HG03439 (cell line): Measurements from ENCODE around the gene METTL22.

Source experiments
- ATAC-seq: cut with Tn5 transposase; IDR thresholded peaks from one replicate; pipeline ENCODE4 v1.9.1; 2021; ENCODE audit warnings: mild to moderate bottlenecking, moderate library complexity; ENCODE audit not compliant: unreplicated experiment

Gene METTL22, protein sequence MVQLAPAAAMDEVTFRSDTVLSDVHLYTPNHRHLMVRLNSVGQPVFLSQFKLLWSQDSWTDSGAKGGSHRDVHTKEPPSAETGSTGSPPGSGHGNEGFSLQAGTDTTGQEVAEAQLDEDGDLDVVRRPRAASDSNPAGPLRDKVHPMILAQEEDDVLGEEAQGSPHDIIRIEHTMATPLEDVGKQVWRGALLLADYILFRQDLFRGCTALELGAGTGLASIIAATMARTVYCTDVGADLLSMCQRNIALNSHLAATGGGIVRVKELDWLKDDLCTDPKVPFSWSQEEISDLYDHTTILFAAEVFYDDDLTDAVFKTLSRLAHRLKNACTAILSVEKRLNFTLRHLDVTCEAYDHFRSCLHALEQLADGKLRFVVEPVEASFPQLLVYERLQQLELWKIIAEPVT

DNA sequence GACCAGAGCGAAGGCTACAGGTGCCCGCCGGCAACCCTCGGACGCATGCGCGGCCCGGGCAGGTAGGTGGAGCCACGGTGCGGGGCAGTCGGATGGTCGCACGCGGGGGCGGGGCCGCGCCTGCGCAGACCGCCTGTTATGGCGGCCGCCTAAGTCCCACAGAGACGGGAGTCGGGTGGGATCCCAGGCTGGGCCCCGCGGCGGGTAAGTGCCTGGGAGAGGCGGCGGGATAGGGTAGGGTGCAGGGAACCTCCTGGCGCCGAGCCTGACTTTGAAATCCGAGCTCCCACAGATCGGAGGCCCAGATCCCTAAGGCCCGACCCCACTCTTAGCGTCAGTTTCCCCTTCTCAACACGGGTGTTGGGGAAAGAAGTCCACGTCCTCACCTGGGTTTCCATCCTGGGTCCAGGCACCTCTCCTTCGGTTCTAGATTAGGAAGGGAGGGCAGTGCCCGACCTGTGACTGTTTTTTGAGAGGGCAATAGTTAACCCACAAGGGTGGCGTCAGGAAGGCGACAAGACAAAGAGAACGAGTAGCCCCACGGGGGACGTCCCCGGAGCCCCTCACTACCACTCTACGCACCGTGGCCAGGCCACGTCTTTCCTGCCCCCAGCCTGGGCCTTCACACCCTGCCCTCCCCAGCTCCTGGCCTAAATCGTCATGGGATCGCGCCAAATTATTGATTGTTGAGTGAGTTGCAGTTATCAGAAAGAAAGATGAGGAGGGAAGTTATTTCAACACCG lies at the start of gene METTL22:
TSS of gene METTL22 (plus strand) at position 127 of the 743 bp plus-strand sequence. CDS start 3,968 bp downstream, outside the sequence.
- peak; percentile 86 for ATAC-seq

DNA sequence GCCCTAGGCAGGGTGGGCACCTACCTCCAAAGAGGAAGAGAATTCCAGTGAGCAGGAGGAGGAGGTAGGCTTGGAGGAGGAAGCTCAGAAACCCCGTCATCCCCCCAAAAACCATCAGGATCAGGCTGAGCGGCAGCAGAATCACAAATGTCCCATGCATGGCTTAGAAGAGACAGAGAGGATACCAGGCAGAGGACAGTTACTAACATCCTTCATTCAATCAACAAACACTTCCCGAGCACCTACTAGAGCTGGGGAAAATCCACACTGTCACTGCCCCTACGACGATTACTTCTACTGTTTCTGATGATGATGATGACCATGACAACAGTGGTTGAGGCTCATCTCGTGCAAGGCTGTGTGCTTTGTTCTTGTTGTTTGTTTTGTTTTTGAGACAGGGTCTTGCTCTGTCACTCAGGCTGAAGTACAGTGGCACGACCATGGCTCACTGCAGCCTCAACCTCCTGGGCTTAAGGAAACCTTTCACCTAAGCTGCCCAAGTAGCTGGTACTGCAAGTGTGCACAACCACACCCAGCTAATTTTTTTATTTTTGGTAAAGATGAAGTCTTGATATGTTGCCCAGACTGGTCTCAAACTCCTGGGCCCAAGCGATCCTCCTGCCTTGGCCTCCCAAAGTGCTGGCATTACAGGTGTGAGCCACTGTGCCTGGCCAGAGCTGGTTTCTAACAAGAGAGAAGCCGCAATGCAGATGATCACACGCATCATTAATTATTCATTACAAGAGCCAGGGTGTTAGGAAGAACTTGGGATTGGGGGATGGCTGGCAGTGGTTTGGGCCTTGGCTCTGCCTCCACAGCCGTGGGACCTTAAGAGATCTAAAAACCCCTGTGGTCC lies 49.2 kb upstream of the METTL22 start:
- ATAC-seq: no peak

DNA sequence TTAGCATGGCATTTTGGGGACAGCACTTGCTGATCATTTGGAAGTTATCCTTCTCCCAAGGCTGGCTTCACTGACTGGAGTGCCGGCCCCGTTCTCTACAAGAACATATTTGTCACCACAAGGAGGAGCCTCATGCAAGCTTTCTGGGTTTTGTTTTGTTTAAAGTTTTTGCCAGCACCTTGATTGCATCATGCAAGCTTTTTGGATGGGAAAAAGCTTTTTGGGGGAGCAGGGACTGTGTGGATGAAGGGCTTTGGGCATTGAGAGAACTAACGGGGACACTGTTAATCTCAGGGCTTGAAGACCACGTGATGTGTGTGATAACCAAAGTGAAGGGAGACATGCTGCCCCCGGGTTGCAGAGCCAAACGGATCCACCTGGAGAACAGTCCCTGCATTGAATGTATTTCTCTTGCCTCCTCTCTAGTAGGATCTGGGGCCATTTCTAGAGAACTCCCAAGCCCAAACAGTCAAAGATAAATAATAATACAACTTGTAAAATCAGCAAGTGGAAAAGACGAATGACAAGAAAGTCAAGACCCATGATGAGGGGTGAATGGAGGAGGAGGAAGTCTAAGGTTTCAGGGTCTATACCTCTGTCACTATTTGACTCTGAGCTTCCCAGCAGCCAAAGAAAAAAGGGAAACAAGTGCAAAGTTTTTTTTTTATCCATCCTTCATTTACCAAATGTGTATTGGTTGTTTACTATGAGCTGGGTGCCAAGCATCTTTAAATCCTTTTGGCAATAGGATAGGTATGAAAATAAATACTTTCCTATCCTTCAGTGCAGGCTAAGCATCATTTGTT lies 48.4 kb upstream of the METTL22 start:
- ATAC-seq: no peak

DNA sequence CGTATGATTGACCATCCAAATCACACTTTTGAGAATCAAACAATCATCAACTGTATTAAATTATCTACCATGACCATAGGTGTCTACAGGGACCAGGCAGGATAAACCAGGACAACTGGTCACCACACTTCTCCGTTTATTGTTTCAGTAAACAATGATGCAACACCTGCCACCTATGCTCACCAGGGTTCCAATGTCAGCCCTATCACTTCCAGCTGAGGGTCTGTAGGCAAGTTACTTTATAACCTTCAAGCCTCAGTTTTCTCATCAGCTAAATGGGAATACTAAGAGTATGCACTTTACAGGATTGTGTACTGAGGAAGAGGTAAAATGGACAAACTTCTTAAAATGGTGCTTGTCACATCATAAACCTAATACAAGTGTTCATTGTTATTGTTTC lies 46.1 kb upstream of the METTL22 start:
- ATAC-seq: no peak

DNA sequence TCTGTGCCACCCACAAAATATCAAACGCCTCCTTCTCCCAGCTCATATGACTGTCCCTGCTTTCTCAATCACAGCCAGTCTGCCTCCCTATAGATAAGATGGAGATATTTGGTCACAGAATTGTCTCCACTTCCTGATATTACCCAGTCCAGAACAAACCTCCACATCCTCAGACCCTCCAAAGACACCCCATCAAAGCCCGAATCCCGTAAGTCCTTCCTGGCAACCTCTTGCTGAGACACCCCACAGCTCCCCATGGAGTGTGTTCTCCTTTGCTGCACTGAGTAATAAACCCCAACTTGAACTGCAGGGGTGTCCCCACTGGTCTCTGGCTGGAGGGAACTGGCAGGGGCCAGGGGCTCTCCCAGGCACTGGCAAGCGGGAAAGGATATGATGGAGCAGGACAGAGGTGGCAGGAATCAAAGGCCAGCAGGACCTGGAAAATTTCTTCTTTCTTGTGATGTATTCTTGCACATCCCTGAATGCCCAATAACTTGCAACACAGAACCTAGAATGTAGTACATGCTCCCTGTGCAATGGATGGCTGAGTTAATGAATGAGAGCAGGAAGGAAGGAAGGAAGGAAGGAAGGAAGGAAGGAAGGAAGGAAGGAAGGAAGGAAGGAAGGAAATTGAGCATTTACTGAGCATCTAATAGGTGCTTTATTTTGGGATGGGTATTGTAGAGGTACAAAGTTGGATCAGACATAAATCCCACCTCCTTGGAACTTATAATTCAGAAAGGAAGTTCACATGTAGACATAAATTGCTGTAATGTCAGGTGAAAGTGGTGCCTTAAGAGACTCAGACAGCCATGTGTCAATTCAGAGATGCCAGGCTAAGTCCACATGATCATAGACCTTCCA lies 45.1 kb upstream of the METTL22 start:
- ATAC-seq: no peak

DNA sequence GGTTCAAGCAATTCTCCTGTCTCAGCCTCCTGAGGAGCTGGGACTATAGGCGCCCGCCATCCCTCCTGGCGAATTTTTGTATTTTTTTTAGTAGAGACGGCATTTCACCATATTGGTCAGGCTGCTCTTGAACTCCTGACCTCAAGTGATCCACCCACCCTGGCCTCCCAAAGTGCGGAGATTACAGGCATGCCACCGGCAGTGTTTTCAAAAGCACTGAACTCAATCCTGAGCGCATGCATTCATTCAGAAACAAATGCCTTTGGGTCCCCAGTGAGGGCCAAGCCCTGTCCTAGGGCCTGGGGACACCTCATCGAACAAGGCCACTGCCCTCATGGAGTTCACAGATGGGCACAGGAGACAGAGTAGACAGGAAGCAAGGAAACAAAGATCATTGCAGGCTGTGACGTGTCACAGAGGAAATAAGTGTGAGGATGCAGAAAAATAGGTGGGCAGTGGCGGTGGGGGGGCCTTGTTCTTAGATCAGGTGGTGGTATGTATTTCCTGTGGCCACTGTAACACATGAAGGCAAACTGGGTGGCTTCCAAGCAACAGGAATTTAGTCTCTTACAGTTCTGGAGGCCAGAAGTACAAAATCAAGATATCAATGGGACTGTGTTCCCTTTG lies 43.7 kb upstream of the METTL22 start:
- no peak for ATAC-seq

DNA sequence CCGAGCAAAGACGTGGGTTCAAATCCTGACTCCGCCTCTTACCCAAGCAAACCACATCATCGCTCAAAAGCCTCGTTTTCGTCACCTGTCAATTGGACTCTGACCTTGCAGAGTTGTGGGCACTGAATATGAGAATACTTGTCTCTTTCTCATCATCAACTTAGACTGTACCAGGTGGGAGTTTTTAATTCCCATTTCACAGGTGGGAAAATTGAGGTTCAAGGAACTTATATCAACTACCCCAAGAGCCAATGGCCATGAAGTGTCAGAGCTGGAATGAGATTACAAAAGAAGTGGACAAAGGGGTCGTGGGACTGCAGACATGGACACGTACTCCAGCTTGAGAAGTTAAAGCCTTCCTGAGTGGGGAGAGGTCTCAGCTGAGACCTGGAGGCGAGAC lies 41.9 kb upstream of the METTL22 start:
- no peak for ATAC-seq

DNA sequence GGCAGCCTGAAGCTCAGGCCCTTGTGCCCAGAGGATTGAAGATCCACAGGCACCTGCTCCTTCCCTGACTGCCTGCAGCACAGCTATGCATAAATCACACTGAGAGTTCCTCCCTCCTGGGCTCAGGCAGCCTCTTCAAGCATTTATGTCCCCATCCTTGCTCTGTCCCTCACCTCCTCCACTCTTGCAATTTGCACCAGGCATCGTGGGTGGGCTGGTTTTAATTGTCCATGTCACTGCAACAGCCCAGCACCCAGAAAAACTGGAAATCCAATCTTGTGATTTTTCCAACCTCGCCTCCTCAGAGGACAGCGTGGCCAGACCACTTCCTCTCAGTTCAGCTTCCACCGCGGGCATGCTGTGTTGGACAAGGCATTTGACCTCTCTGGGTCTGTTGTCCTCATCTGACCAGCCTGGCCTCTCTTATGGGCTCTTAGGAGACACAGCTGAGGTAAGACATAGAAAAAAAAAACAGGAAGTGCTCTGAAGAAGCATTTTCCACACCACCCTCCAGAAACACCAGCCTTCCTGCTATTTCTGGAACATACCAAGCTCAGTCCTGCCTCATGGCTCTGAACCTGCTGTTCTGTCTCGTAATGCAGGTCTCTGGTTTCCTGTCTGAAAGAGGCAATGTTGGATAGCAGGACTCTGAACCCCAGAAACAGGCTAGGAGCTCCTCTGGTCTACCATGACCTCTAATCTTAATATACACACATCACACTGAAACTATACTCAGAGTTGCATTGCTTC lies 39.5 kb upstream of the METTL22 start:
- ATAC-seq: no peak

DNA sequence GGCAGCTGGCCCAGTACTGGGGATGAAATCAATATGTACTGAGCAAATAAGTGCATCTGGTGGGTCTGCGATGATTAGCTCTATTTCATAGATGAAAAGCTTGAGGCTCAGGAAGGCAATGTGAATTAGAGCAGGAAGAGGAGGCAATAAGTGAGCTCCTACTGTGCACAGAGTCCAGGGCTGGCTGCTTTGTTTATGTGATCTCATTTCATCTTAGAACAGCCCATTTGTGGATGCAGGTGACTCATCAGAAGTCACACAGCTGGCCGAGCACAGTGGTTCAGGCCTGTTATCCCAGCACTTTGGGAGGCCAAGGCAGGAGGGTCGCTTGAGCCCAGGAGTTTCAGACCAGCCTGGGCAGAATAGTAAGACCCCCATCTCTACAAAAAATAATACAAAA lies 38.3 kb upstream of the METTL22 start:
- no peak for ATAC-seq

DNA sequence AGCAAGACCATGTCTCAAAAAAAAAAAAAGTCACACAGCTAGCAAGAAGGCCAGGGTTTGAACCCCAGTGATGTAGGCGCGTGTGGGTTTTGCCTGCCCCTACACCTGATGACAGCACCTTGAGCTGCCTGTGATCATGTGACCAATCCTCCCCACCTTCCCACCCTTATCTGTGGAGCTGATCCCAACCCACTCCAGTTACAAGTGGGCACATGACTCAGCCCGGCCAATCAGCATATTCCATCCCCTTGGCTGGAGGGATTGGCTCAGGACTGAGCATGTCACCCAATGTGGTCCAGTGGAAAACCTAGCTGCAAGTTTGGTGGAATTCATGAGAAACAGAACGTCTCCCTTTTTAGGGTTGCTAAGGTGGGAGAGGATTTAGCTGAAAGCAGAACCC lies 37.8 kb upstream of the METTL22 start:
- ATAC-seq: no peak

DNA sequence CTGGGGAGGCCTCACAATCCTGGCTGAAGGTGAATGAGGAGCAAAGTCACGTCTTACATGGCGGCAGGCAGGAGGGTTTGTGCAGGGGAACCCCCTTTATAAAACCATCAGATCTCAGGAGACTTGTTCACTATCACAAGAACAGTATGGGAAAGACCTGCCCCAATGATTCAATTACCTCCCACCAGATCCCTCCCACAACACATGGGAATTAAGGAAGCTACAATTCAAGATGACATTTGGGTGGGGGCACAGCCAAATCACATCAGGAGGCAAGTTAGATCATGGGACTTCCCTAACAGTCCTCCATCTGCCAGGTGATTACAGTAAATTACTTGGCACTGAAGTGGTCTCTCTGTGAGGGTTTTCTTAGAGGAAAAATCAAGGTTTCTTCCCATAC lies 36.5 kb upstream of the METTL22 start:
- ATAC-seq: no peak

DNA sequence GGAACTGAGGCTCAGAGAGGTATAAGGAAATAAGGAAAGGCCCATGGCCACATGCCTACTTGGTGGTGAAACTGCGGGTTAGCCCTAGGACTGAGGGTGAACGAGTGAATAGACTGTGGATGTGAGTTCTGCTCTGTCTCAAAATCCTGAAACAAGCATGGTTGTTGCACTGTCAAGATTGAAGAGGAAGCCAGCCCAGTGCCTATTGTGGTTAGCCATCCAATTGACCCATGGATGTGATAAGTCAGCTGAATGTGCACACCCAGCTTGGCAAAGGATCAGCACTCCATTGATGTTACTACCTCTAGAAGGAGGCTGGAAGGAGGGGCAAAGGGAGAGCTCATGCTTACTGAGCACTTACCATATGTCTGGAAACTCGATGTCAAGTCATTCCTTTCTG lies 35.6 kb upstream of the METTL22 start:
- ATAC-seq: no peak

DNA sequence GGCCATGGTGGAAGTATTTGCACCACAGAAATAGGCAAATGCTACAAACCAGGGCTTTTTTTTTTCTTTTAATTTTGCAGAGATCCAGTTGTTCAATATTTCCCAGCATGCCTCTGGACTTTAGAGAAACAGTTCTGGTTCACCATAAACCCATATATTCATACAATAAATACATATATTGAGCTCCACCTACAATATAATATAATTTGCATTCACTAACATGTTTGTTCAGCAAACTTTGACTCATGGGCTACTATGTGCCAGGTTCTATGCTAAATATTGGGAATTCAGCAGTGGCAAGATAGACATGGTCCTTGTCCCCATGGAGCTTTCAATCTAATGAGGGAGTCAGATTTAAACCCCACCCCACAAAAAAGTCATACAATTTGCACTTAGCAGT lies 34.4 kb upstream of the METTL22 start:
- ATAC-seq: no peak

DNA sequence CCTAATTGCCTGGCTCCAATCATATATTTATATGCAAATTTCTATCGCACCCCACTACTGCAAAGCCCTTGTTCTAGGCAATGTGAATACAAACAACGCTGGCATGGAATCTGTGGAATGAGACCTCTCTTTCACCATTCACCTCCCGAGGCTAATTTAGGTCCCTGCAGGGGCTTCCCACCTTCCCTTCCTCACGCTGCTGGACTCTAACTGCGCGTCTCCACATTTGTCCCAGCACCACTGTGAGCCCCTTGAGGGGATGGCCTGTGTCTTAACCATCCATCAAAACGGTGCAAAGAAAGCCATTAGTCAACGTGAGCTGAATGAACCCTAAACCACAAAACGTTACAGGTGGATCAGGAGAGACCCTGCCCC lies 32.8 kb upstream of the METTL22 start:
- ATAC-seq: no peak

DNA sequence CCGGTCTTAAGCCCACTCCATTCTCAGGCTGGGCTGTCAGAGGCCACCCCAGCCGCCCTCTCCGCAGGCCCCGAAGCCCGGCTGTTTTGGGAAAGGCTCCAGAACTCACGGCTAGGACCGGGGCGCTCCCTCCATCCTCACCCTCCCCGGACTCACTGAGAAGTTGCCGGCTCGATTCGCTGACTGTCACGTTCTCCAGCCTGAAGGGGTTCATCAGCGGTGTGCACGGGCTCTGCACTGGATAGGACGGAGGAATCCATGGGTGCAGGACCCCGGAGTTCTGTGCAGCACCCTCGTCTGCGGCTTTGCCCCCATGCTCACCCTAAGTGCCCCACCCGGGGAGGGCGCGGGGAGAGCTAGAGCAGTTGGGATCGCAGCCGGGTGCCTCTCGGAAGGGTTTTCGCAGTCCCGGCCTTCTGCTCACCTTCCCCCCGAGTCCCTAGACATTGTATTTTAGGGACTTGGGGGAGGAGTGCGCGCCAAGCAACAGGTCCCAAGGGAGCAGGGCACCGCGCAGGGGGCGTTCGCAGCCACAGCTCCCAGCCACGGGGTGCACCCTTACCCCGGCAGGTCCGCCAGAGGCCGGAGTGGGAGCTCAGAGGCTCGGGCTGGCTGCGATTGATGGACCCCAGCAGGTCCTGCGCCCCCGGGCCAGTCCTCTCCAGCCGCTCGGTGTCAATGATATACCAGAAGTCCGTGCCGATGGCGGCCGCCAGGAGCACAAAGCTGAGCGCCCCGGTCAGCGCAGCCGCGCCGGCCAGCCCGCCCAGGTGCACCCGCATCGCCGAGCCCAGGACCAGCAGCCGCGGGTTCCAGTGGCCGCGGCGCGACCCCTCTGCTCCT lies 32.2 kb upstream of the METTL22 start:
- ATAC-seq: no peak

DNA sequence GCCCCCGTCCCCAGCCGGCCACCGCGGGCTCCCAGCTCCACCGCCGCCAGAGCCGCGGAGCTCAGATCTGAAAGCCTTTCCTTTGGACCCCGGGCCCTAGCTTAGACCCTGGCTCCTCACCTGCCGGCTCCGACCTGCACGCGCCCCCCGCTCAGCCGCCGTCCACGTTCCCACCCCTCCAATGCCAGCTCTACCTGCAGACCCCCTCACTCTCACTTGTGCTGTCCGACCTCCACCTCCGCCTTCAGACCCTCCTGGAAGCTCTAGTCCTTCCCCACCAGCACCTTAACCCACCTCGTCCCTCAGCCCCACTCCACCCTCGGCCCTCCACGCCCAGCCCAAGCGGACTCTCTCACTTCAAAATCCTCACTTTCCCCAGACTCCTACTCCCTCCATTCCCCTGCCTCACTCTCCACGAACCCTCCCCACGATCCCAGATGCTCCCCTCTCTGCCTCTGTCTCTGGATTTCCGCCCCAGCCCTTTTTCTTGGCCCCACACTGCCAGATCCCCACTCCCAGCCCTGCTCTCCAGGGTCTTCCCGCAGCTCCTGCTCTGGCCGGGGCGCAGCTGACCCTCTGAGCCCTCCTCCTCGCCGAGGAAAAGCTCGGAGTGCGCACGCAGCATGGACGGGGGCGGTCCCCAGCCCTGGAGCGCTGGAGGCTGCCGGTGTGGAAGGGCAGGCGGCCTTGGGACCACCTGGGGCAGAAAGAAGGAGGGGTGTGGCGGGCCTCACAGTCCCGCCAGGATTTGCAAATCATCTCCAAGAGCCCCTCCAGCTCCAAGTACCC lies 31.4 kb upstream of the METTL22 start, which contains the start of gene TMEM114:
TSS of gene TMEM114 (minus strand) at position 612 of the 789 bp plus-strand sequence. CDS start 673 bp downstream, outside the sequence.
- ATAC-seq: no peak

DNA sequence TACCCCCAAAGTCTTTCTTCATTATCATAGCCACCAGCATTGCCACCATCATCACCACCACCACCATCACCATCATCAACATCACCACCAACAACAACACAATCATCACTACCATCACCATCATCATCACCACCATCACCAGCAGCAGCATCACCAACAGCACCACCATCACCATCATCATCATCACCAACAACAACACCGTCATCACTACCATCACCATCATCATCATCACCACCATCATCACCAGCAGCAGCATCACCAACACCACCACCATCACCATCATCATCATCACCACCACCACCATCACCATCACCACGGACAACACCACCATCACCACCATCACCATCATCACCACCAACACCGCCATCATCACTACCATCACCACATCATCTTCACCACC lies 30.7 kb upstream of the METTL22 start:
- no peak for ATAC-seq
